NCI-H2081 (cell line): Measurements from ENCODE around the gene ARHGAP11B.
"Not testable (repeated sequence)": the region's sequence is repeated elsewhere in the genome, so short reads cannot be mapped to it uniquely, and the experiment has no call there.

Experiments
- DNase-seq, 2 experiments: peaks; one replicate each; lab custom pipeline; 2025; lab: John Stamatoyannopoulos, UW

Gene ARHGAP11B

DNA sequence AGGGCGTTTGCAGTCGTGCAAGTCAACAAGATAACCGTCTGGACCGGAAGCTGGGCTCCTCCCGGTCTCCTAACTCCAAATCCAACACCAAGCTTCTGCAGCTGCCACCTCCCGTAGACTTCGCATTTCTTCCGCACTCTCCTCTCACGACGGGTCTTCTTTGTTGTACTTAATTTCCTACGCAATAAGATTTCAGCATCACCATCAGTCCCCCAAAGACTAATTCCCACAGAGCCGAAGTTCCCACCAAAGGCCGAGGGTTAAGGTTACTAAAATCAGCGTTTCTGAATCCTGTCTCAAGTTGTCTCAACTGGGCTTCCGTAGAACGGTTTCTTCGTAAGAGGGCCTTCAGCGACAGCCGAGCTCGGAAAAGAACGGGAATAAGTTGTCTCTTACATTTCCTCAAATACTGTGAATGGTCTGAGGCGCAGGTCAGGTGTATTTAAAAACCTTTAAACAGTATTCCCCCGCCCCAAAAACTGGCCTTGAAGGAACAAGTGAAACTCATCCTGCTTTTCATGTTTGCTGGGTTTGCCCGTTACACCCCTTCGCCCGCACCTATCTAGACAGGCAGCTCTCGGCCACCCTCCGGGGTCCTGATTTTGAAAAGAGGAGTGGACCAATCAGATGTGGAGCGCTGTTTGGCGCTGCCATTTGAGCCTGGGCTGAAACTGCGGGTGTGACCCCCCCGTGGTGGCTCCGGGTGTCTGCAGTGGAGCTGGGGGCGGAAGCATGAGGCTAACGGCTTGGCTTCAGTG lies at the start of gene ARHGAP11B:
Gene ARHGAP11B (plus strand): TSS at position 693 of the 758 bp plus-strand sequence.
- DNase-seq, result not testable (repeated sequence)

DNA sequence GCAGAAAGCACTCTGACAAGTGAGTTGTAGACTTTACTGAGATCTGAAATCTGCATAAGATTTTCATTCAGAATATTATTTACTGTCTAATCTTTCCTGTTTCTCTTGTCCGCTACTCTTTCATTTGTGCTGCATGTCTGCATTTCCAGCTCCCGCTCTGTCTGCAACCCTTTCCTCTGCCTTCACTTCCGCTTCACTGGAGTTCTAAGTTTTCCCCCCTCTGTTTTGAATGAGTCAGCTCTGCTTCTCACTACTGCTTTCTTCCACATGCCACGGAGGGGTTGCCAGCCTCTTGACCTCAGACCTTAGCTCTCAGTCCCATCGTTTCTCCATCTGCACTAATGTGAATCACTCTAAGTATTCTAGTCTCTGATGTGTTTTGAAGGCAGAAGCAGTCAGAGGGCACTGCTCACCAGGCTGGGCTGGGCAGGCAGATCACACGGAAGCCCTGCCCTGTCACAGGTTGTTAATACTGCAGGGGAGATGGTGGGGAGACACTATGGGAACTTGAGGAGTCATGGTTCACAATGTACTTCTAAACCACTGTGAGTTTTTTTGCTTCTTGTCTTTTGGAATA lies 46.4 kb upstream of the ARHGAP11B start:
- DNase-seq, result not testable (repeated sequence)

DNA sequence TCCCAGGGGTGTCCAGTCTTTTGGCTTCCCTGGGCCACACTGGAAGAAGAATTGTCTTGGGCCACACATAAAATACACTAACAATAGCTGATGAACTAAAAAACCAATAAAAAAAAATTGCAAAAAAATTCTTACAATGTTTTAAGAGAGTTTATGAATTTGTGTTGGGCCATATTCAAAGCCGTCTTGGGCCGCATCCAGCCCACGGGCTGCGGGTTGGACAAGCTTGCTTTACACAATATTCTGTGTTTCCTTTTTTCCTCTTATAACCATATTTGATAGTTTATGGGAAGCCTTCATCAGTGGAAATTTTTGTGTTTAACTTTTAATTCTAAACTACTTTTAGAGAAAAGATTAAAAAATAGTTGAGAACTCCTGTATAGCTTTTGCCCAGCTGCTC lies 45.2 kb upstream of the ARHGAP11B start:
- not testable (repeated sequence) for DNase-seq

DNA sequence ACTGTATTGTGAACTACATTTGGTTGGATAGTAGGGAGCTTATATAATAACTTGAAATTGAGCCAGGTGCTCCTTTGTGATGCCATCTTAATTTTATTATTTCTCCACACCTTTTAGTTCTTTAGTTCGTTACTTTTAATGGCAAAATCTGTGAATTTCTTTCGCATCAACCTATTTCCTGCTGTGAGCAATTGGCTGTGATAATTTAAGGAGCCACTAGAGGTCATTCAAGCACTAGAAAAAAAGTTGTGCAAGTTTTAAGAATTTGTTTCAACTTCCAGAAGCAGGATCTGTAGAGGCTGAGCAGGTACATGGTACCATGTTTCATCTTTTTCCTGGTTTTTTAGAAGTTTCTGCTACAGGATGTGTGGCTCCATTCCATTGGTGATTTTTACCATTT lies 27.0 kb upstream of the ARHGAP11B start:
- not testable (repeated sequence) for DNase-seq

DNA sequence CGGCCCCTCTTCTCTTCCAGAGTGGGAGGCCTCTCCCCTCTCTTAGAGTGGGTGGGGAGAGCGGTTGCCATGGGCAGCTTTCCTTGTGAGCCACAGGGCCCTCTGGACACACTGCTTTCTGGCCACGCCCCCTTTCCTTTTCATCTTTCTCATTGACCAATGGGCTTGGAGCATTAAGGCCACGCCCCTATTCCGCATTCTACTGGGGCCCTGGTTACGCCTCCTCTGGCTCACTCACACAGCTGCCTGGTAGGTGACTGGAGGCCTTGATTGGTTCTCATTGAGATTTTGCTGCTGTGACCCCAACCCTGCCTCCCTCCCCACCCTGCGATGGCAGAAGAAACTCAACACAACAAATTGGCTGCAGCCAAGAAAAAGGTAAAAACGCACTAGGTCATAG lies 22.1 kb upstream of the ARHGAP11B start, which contains the start of gene GOLGA8H:
Gene GOLGA8H (plus strand): TSS at position 233 of the 400 bp plus-strand sequence. CDS start 98 bp downstream, at position 331.
- not testable (repeated sequence) for DNase-seq

DNA sequence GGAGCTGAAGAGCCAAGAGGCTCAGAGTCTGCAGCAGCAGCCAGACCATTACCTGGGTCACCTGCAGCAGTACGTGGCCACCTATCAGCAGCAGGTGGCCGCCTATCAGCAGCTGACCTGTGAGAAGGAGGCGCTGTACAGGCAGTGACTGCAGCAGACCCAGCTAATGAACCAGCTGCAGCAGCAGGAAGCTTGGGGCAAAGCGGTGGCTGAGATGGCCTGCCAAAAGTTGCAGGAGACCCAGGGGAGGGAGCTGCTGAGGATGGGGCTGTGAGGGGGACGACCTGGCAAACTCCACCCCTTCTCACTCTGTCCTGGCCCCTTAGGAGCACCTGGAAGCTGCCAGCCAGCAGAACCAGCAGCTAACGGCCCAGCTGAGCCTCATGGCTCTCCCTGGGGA lies 13.7 kb upstream of the ARHGAP11B start:
- not testable (repeated sequence) for DNase-seq

DNA sequence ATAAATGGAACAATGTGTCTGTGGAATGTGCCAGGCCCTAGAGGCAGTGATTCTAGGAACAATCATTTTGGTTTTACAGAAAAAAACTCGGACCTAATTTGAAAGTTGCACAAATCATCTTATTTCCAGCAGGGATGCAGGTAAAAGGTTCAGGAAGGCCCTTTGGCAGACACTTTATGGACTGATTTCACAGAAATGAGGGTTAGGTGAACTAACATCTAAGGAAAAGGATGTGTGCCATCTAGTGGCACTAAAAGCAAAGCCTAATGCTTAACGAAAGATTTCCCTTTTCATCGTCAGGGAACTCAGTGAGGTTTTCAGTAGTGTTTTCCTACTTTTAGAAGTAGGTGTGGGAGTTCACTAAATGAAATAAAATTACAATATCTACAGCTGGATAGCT lies 4.6 kb upstream of the ARHGAP11B start:
- not testable (repeated sequence) for DNase-seq

DNA sequence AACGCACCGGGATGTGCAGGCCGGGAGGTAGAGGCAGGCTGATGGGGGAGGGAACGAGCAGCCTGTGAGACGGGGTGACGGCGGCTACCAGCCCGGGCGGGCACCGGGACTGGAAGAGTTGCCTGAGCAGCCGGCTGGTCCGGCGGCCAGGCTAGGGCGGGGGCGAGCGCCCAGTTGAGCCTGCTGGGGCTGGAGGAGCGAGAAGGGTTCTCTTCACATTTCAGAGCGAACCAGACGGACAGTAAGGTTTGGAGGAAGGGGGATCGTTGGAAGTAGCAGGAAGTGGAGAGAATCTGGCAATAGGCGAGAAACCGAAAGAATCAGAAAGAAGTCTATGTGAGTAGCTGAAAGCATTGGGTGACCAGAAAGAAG lies 252 bp downstream of the ARHGAP11B start:
- not testable (repeated sequence) for DNase-seq

DNA sequence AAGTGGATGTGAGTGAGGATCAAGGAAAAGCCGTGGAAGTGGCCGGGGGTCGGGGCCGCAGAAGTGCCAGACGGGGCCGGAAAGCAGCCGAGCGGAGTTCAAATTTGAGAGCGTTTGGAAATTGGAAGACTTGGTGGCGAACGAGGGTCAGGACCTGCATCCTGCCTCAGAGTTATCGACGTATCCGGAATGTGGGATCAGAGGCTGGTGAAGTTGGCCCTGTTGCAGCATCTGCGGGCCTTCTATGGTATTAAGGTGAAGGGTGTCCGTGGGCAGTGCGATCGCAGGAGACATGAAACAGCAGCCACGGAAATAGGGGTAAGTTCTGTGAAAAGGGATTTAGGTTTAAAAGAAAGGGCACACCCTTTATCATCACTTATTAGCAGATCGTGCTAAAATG lies 704 bp downstream of the ARHGAP11B start:
- not testable (repeated sequence) for DNase-seq

DNA sequence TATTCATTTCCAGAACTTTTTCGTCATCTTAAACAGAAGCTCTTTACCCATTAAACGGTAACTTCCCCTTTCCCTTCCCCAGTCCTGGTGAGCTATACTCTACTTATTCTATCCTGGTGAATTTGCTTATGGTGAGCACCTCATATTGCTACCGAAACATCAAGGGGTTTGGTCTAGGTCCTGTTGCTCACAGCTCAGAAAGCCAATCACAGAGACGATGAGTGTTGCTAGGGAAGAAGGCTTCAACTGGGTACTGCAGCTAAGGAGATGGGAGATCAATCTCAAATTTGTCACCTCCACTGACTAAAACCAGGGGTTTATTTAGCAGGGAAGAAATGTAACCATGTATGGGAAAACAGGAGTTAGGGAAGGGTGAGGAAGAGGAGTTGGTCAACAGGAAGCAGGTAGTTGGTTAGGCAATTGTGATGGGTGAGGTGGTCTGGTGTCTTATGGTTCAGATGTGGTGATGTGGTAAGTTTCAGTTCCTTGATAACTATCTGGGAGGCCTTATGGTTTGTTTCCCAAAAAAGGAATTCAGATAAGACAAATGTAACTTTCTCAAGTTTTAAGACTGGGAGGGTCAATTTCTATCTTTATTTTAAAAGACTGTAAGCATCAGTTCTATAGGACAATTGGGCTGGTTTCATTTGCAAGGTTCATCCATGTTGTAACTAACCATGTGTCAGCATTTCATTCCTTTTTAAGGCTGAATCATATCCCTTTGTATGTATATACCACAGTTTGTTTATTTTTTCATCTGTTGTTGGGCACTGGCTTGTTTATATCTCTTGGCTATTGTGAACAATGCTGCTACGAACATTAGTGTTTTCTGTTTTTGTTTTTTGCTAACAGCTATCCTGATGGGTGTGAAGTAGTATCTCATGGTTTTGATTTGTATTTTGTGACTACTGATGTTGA lies 24.3 kb downstream of the ARHGAP11B start:
- no peak for DNase-seq

DNA sequence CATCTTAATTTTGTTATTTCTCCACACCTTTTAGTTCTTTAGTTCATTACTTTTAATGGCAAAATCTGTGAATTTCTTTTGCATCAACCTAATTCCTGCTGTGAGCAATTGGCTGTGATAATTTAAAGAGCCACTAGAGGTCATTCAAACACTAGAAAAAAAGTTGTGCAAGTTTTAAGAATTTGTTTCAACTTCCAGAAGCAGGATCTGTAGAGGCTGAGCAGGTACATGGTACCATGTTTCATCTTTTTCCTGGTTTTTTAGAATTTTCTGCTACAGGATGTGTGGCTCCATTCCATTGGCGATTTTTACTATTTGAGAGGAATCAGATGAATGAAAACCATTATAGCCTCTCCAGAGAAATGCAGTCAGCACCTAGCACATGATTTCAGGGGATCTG lies 35.2 kb downstream of the ARHGAP11B start:
- DNase-seq, result not testable (repeated sequence)

DNA sequence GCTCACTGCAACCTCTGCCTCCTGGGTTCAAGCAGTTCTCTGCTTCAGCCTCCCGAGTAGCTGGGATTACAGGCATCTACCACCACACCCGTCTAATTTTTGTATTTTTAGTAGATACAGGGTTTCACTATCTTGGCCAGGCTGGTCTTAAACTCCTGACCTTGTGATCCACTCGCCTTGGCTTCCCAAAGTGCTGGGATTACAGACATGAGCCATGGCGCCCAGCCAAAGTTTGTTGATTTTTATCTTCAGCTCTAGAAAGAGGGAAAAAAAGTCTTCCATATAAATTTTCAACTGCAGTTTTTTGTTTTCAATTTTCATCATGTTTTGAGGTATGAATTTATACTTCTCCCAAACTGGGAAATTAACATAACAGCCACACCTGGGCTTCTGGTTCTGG lies 43.7 kb downstream of the ARHGAP11B start:
- not testable (repeated sequence) for DNase-seq

DNA sequence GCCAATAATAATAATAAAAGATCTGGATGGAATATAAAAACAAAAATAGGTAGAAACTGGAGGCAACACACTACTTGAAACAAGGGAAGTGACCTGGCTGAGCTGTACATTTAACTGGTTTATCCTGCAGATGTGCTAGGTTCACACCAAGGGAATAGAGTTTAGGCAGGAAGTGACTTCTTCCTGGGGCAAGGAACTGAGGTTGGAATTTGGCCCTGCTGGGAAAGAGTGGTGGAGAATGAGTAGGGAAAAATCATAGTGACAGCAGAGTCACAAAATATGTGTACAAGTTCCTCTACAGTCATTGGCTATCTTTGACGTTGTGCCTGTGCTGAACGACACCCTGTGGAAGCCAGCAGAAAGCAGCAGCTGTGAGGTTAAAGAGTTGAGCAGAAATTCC lies 44.1 kb downstream of the ARHGAP11B start:
- DNase-seq, result no peak

DNA sequence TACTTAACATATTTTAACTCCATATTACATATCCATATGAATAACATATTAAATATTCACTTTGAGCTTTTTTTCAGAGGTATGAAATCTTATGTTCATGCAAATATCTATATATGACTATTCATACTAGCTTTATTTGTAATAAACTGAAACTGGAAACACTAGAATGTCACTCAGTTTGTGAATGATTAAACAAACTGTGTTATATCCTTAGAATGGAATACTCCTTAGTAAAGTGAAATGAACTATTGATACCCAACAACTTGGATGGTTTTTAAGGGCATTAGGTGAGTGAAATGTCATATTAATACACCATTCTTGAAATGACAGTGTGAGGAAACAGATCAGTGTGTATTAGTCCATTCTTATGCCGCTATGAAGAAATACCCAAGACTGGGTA lies 45.4 kb downstream of the ARHGAP11B start:
- DNase-seq, result no peak

DNA sequence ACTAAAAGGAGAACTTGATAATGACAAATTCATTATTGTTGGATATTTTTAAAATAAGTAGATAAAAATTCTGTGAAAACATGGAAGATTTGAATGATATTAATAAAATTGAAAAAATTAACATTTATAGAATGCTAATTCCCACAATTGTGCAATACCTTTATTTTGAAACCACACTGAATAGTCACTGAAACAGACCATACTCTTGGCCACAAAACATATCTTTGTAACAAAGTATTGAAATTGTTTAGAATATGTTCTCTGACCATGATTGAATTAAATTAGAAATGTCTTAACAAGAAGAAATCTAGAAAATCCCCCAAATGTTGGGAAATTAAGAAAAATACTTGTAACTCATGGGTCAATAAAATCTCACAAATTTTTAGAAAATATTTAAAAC lies 49.2 kb downstream of the ARHGAP11B start:
- DNase-seq, result no peak

DNA sequence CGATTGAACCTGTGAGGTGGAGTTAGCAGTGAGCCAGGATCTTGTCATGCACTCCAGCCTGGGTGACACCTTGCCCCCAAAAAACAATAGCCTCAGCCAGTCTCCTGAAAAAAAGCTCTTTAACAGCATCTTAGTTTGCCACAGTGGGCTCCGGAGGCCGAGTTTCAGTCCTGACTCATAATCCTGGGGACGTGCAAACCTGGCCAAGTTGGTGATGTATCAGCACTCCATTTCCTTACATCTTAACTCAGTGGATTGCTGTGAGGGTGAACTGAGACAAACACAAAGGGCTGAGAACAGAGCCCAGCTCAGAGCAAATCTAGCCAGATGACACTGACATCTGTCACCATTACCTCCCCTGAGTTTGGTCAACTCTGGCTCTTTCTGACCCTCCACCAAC lies 50.0 kb downstream of the ARHGAP11B start:
- not testable (repeated sequence) for DNase-seq

DNA sequence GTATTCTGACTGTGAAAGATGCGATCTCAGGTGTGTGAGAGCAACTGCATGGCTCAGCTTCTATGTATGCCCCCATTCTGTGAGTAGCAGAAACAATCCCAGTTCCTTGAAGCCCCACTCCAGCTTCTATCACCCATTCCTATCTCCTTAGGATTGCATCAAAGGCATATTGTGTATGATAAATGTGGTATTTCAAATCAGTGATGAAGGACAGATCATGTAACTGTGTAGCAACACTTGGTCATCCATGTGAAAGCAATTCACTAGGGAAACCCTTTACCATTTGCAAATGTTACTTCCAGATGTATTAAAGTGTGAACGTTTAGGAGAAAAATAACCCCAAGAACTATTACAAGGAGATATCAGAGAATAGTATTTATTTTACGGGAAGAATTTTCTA lies 55.1 kb downstream of the ARHGAP11B start:
- not testable (repeated sequence) for DNase-seq

DNA sequence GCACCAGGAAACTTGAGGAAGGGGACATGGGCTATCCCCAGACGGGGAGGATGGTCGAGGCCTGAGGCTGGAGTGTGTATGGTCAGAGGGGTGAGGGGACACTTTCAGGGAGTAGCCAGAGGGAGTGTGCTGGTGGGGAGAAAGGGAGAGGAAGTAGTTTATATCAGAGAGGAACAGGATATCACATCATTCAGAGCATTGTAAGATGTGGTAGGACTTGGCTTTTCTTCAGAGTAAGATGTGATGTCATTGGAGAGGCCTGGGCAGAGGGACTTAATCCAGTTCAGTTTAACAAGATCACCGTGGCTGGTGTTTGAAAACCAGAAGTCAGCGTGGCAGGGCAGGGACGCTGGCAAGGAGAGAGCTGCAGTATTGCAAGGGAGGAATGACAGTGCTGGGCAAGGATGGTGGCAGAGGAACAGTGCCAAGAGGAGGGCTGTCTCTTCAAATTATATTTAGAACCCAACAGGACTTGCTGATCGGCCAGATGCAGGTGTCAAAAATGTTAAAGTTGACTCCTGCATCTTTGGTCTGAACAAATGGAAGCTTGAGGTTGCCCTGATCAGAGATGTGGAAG lies 59.9 kb downstream of the ARHGAP11B start:
- DNase-seq, result not testable (repeated sequence)

DNA sequence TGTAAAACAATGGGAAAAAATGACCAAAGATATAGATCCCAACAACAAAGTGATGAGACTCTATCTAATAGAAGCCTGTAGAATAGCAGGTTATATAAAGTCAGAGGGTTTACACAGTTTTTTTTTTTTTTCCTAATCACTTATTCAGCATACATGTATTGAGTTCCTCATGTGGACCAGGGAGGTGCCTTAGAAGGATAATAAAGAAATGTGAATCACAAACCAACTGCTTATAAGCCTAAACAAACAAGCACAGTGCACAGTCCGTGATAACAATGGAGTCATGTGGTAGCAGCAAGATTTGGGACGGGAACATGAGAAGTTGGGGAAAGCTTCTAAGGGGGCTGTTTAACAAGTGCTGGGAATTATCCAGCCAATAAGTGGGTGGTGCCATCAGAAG lies 60.7 kb downstream of the ARHGAP11B start:
- not testable (repeated sequence) for DNase-seq
